Ovary (tissue), 9 donors: ENCODE results near the gene UGCG. TPM values are rescaled to one million over a fixed set of nuclear protein-coding genes. Genes with fewer than 3 reads are reported as not detected.

Experiments
- DNase-seq, 5 donors: peaks; one replicate each; pipeline ENCODE4 v3.0.0-alpha.2; 2019 to 2020
- H3K27ac ChIP-seq, 2 donors: fragments of 200-600 bp; one replicate each; pipeline versions ENCODE4 v1.5.1 to v1.8.0; 2019 to 2022
- H3K27me3 ChIP-seq: fragments of 200-600 bp; one replicate; pipeline ENCODE4 v1.8.0; 2022
- H3K36me3 ChIP-seq: fragments of 200-600 bp; sonication (generic); one replicate; pipeline ENCODE4 v1.5.1; 2019
- H3K4me1 ChIP-seq: one replicate; pipeline ENCODE4 v1.8.1; 2013; ENCODE audit warnings: mild to moderate bottlenecking, moderate library complexity; ENCODE audit not compliant: insufficient read depth
- H3K4me3 ChIP-seq: fragments of 200-600 bp; sonication (generic); one replicate; pipeline ENCODE4 v1.5.1; 2017
- H3K9me3 ChIP-seq, 2 donors: fragments of 200-600 bp in 1 of 2; sonication (generic) in 1 of 2; one replicate each; pipeline versions ENCODE4 v1.5.1 to v1.8.1; 2013 to 2019; ENCODE audit warnings: mild to moderate bottlenecking in 1 of 2, moderate library complexity in 1 of 2
- EP300 ChIP-seq: sonication (generic); formaldehyde crosslinking; IDR thresholded peaks from one replicate; pipeline ENCODE4 v1.6.1; 2017; ENCODE audit warnings: antibody characterized with exemption
- POLR2A ChIP-seq: fragments of 450-650 bp; IDR thresholded peaks from one replicate; pipeline ENCODE4 v1.6.1; 2017; ENCODE audit warnings: antibody characterized with exemption, mild to moderate bottlenecking, moderate library complexity
- WGBS, 3 donors: extraction: QIAGEN DNeasy Blood & Tissue Kit in 1 of 3; methylation state at CpG; one replicate each; pipeline versions ENCODE4 v1.1.5 to v1.1.7; 2013 to 2017; 5-methylcytosine and 5-hydroxymethylcytosine counted together
- intact Hi-C, 4 donors: fragments of 100-400 bp; cut with DNase I; formaldehyde crosslinking; loops; one replicate each; pipeline versions ENCODE4 v1.11.0 to v1.15.1; 2022 to 2023
- polyA plus RNA-seq, 2 donors: library from polyadenylated mRNA; stranded (reverse); fragments of 200-250 nt in 1 of 2; fragments of 350-450 nt in 1 of 2; fragmentation: Illumina TruSeq in 1 of 2; extraction: RNeasy Lipid Tissue Mini Kit (QIAGEN cat#74804) in 1 of 2; gene quantifications; one replicate each; pipeline ENCODE4 v1.2.3, GENCODE V29; 2013 to 2014
- total RNA-seq, 7 donors: library from RNA; depleted of rRNA in 2 of 7; stranded (reverse); fragments of >200 nt in 2 of 7; fragmentation: NEBNext Ultra II Directional in 3 of 7; extraction: Animal tissue kit (Norgen Biotek cat#: 25700) in 3 of 7; gene quantifications; one replicate each; pipeline versions ENCODE4 v1.1.0 to v1.2.4, GENCODE V29; 2016 to 2023
- TF ChIP-seq, protein P1 (sequence below), 3 donors: fragments of 450-650 bp in 2 of 3; fragments of 200-600 bp in 1 of 3; IDR thresholded peaks; one replicate each; pipeline versions ENCODE4 v1.5.1 to v1.8.0; 2016 to 2022; ENCODE audit warnings: antibody characterized with exemption in 3 of 3, mild to moderate bottlenecking in 1 of 3
- donor health status: DM: no; HTN: no; CAD: no; lungs with moderate emphysema.
- donor health status: DM: no; HTN: no; CAD: no.
- donor health status: Bipolar disorder and iron deficiency.
- donor health status: DM: yes; HTN: yes; CAD: no.
- donor health status: DM: no; HTN: no; CAD: no.
- donor health status: DM: yes; HTN: yes; CAD: no.

Gene UGCG
- total and polyA plus RNA-seq, 9 donors = 13.1 to 74.1 (median 19.8) TPM

GRCh38 chr9:111909444-111909843 is 12.8 kb downstream of the UGCG start:
- no peak overlapping the region for H3K4me3 ChIP-seq
- WGBS, 3 donors = 62 to 75% (median 62%) methylated on average over 3 of the region's 3 CpGs
- H3K9me3 ChIP-seq = no peaks in the 10 kb centered on the region
- no peaks in the 10 kb centered on the region for H3K27me3 ChIP-seq
- peaks cover 11% of the 10 kb centered on the region for H3K4me1 ChIP-seq
- intact Hi-C loops = no loop called here
- no peak overlapping the region for H3K27ac ChIP-seq
- no peak for TF ChIP-seq POLR2A
- TF ChIP-seq EP300 = no peak
- TF ChIP-seq, protein P1, sequence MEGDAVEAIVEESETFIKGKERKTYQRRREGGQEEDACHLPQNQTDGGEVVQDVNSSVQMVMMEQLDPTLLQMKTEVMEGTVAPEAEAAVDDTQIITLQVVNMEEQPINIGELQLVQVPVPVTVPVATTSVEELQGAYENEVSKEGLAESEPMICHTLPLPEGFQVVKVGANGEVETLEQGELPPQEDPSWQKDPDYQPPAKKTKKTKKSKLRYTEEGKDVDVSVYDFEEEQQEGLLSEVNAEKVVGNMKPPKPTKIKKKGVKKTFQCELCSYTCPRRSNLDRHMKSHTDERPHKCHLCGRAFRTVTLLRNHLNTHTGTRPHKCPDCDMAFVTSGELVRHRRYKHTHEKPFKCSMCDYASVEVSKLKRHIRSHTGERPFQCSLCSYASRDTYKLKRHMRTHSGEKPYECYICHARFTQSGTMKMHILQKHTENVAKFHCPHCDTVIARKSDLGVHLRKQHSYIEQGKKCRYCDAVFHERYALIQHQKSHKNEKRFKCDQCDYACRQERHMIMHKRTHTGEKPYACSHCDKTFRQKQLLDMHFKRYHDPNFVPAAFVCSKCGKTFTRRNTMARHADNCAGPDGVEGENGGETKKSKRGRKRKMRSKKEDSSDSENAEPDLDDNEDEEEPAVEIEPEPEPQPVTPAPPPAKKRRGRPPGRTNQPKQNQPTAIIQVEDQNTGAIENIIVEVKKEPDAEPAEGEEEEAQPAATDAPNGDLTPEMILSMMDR (IDR thresholded peaks at IDR 0.05) = no peak
- DNase-seq = no peak
- no peaks in the 10 kb centered on the region for H3K36me3 ChIP-seq

- DNase-seq = no peak
- no peaks in the 10 kb centered on the region for H3K27me3 ChIP-seq
- intact Hi-C loops = no loop called here
- TF ChIP-seq, protein P1 (IDR thresholded peaks at IDR 0.05) = no peak
- TF ChIP-seq POLR2A (no peak), EP300 (no peak)
- H3K4me1 ChIP-seq = peaks cover 9% of the 10 kb centered on the region
- H3K9me3 ChIP-seq = no peaks in the 10 kb centered on the region
- no peak overlapping the region for H3K4me3 ChIP-seq
- WGBS, 3 donors = 81 to 94% (median 91%) methylated on average over 6 of the region's 6 CpGs
- H3K36me3 ChIP-seq = no peaks in the 10 kb centered on the region
- H3K27ac ChIP-seq = no peak overlapping the region
Measured at GRCh38 chr9:111910428-111910827, 13.8 kb downstream of the UGCG start.

DNA sequence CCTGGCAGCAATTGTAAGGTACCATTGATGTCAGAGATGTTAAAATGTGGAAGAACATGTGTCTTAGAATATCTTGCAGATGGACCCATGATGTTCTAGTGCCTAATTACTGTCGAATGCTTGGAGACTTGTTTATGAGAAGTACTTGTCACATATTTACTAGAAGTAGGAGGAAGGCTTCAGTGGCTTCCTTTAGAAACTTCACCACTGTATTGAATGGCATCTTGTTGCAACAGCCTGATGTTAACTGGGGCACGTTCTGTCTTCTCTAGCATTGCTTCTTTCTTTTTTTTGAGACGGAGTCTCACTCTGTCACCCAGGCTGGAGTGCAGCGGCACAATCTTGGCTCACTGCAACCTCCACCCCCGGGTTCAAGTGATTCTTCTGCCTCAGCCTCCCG is 16.5 kb downstream of the UGCG start:
- no peaks in the 10 kb centered on the region for H3K9me3 ChIP-seq
- TF ChIP-seq EP300 = no peak
- TF ChIP-seq POLR2A = no peak
- WGBS, 3 donors = 89 to 92% (median 91%) methylated on average over 6 of the region's 6 CpGs
- H3K27me3 ChIP-seq = no peaks in the 10 kb centered on the region
- no peak for DNase-seq
- H3K27ac ChIP-seq = no peak overlapping the region
- H3K36me3 ChIP-seq = no peaks in the 10 kb centered on the region
- intact Hi-C loops = no loop called here
- peaks cover 11% of the 10 kb centered on the region for H3K4me1 ChIP-seq
- no peak overlapping the region for H3K4me3 ChIP-seq

GRCh38 chr9:111914749-111915424 is 18.3 kb downstream of the UGCG start:
- Histone ChIP-seq H3K9me3 (no peaks in the 10 kb centered on the region), H3K4me3 (no peak overlapping the region), H3K36me3 (no peaks in the 10 kb centered on the region), H3K4me1 (peaks cover 4% of the 10 kb centered on the region), H3K27me3 (no peaks in the 10 kb centered on the region), H3K27ac (no peak overlapping the region)
- 36 to 41% (median 37%) methylated on average over 4 of the region's 4 CpGs for WGBS, 3 donors
- intact Hi-C loops = no loop called here
- no peak for TF ChIP-seq EP300
- TF ChIP-seq POLR2A = no peak
- TF ChIP-seq, protein P1 (IDR thresholded peaks at IDR 0.05) = no peak
- DNase-seq = no peak

- Histone ChIP-seq H3K27me3 (no peaks in the 10 kb centered on the region), H3K27ac (no peak overlapping the region), H3K4me3 (no peak overlapping the region), H3K9me3 (no peaks in the 10 kb centered on the region), H3K4me1 (peaks cover 4% of the 10 kb centered on the region), H3K36me3 (no peaks in the 10 kb centered on the region)
- intact Hi-C loops = no loop called here
- no peak for DNase-seq
- WGBS, 3 donors = 89 to 94% (median 93%) methylated on average over 3 of the region's 3 CpGs
- TF ChIP-seq, protein P1 (IDR thresholded peaks at IDR 0.05) = no peak
- TF ChIP-seq EP300 = no peak
- TF ChIP-seq POLR2A = no peak
Measured at GRCh38 chr9:111915425-111915758, 18.8 kb downstream of the UGCG start.
